GM12878 (cell line): ENCODE measurements around the gene TRIM3. TPM values are rescaled to one million over a fixed set of nuclear protein-coding genes. Genes with fewer than 3 reads are reported as not detected.

Source experiments
- CBX5 ChIP-seq: sonication (generic); IDR thresholded peaks from 2 replicates; pipeline ENCODE4 v1.6.1; 2016; ENCODE audit warnings: low read depth, moderate library complexity, mild to moderate bottlenecking, inconsistent platforms
- CHD1 ChIP-seq: IDR thresholded peaks from 2 replicates; pipeline ENCODE4 v1.6.1; 2012; ENCODE audit warnings: low read depth, low read length, improper control_type of control experiment
- EGR1 ChIP-seq, 2 experiments: IDR thresholded peaks; 1 replicate in 1 of 2; 2 replicates in 1 of 2; pipeline ENCODE4 v1.6.1; 2011 to 2012; ENCODE audit warnings: low read depth in 2 of 2, low read length in 2 of 2, borderline replicate concordance in 1 of 2, mild to moderate bottlenecking in 1 of 2, moderate library complexity in 1 of 2
- FOS ChIP-seq: IDR thresholded peaks from 3 replicates; pipeline ENCODE4 v1.6.1; 2011; ENCODE audit warnings: borderline replicate concordance; ENCODE audit not compliant: insufficient read length; ENCODE audit errors: extremely low read depth
- FOXK2 ChIP-seq: fragments of 450-650 bp; IDR thresholded peaks from 2 replicates; pipeline ENCODE4 v1.6.1; 2017; ENCODE audit warnings: mild to moderate bottlenecking, moderate library complexity
- FOXM1 ChIP-seq: IDR thresholded peaks from 2 replicates; pipeline ENCODE4 v1.6.1; 2012; ENCODE audit warnings: low read depth, mild to moderate bottlenecking, inconsistent platforms, low read length, moderate library complexity
- MEF2A ChIP-seq: IDR thresholded peaks from 2 replicates; pipeline ENCODE4 v1.6.1; 2011; ENCODE audit warnings: low read depth, mild to moderate bottlenecking, low read length, moderate library complexity; ENCODE audit not compliant: insufficient read depth
- NR2C1 ChIP-seq: fragments of 450-650 bp; IDR thresholded peaks from 2 replicates; pipeline ENCODE4 v1.6.1; 2017; ENCODE audit warnings: antibody characterized with exemption, mild to moderate bottlenecking, moderate library complexity
- RCOR1 ChIP-seq: conservative IDR thresholded peaks from 2 replicates; pipeline ENCODE4 v1.6.1; 2012; ENCODE audit warnings: low read depth, low read length, improper control_type of control experiment
- SIX5 ChIP-seq: IDR thresholded peaks from 2 replicates; pipeline ENCODE4 v1.6.1; 2011; ENCODE audit warnings: mild to moderate bottlenecking, low read depth, low read length, moderate library complexity; ENCODE audit not compliant: severe bottlenecking
- YBX1 ChIP-seq: fragments of 450-650 bp; IDR thresholded peaks from 2 replicates; pipeline ENCODE4 v1.6.1; 2016; ENCODE audit warnings: antibody characterized with exemption
- ZNF384 ChIP-seq: IDR thresholded peaks from 2 replicates; pipeline ENCODE4 v1.6.1; 2012; ENCODE audit warnings: low read depth, mild to moderate bottlenecking, low read length, improper control_type of control experiment, borderline replicate concordance
- polyA plus RNA-seq, 11 experiments: library from polyadenylated mRNA; depleted of rRNA in 4 of 11; unstranded in 6 of 11; stranded (reverse) in 5 of 11; fragments of >200 nt; fragmentation: Nextera tagmentation in 4 of 11; fragmentation: Illumina TruSeq in 1 of 11; extraction: Ambion mirVana in 4 of 11; extraction: Trizol in 1 of 11; gene quantifications; 1 replicate in 1 of 11; 2 replicates in 10 of 11; pipeline versions ENCODE4 v1.2.1 to v1.2.3, GENCODE V29; 2011 to 2016; ENCODE audit warnings: inconsistent platforms in 2 of 11, missing spikeins in 2 of 11, low read depth in 1 of 11
- total RNA-seq, 4 experiments: library from RNA; depleted of rRNA in 3 of 4; stranded (reverse); fragments of >200 nt in 3 of 4; fragmentation: Illumina TruSeq in 1 of 4; extraction: Trizol in 1 of 4; gene quantifications; 2 replicates each; pipeline versions ENCODE4 v1.2.1 to v1.2.3, GENCODE V29; 2013 to 2021
- TF ChIP-seq, protein P1 (sequence below): IDR thresholded peaks from 2 replicates; pipeline ENCODE4 v1.6.1; 2011; ENCODE audit warnings: borderline replicate concordance, low read depth, mild to moderate bottlenecking, moderate library complexity, low read length; ENCODE audit not compliant: insufficient read depth, poor library complexity, severe bottlenecking
- TF ChIP-seq, protein P2 (sequence below), 3 experiments: IDR thresholded peaks in 2 of 3; conservative IDR thresholded peaks in 1 of 3; 2 replicates each; pipeline ENCODE4 v1.5.1; 2011; ENCODE audit warnings: low read depth in 3 of 3, low read length in 3 of 3, mild to moderate bottlenecking in 3 of 3, control low read depth in 2 of 3, moderate library complexity in 2 of 3, inconsistent platforms in 1 of 3, mixed read lengths in 1 of 3; ENCODE audit not compliant: control insufficient read depth in 2 of 3, insufficient read depth in 1 of 3; ENCODE audit errors: extremely low read depth in 1 of 3
- TF ChIP-seq, protein P3 (sequence below): IDR thresholded peaks from 2 replicates; pipeline ENCODE4 v1.6.1; 2011; ENCODE audit warnings: low read depth, low read length, improper control_type of control experiment, borderline replicate concordance
- TF ChIP-seq, protein P4 (sequence below): fragments of 150-350 bp; IDR thresholded peaks from 2 replicates; pipeline ENCODE4 v1.6.1; 2014; ENCODE audit warnings: mild to moderate bottlenecking, low read depth, low read length
- TF ChIP-seq, protein P5 (sequence below): fragments of 450-650 bp; IDR thresholded peaks from 2 replicates; pipeline ENCODE4 v1.6.1; 2017; ENCODE audit warnings: antibody characterized with exemption, mild to moderate bottlenecking, moderate library complexity

TRIM3 gene
- total and polyA plus RNA-seq, 10 of the 15 experiments (the other 5 are each of a cell fraction or from before 2014, with no cell fraction given), result 0.34 to 11.8 (median 4.8) TPM

DNA sequence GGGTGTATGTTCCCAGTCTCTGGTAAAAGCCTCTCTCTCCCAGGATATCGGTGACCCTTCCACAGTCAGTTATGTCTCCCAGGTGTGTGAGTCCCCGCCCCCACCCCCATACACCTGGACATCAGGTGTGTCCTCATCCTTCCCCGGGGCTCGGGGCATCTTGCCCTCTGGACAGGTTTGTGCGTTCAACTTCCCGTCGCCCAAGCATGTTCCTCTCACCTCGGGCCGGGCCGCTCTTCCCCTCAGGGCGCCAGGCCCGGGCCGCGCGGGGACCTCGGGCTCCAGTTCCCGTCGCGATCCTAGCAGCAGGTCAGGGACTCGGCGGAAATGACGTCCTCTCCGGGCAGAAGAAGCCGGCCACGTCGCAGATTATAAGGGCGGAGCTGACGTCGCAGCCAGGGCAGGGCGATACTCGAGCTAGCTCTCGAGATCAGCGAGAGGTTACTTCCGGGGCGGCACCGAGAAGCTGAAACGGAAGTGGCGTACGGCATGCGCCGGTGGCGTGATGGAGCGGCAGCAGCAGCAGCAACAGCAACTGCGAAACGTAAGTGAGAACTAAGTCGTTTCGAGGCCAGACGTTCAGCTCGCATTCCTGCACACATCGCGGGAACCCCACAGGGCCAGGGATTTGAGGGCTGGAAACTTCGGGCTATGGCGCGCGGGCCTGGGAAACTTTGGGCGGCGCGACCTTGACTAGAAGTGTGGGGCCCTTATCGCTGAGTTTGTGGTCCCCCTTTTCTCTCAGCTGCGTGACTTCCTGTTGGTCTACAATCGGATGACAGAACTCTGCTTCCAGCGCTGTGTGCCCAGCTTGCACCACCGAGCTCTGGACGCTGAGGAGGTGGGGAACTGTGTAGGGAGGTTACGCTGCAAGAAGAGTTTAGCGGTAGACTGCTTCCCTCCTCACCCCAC, 7.5 kb upstream of the TRIM3 start, which contains the start of the genes ARFIP2 and TIMM10B (continued):
- TF ChIP-seq, protein P1, sequence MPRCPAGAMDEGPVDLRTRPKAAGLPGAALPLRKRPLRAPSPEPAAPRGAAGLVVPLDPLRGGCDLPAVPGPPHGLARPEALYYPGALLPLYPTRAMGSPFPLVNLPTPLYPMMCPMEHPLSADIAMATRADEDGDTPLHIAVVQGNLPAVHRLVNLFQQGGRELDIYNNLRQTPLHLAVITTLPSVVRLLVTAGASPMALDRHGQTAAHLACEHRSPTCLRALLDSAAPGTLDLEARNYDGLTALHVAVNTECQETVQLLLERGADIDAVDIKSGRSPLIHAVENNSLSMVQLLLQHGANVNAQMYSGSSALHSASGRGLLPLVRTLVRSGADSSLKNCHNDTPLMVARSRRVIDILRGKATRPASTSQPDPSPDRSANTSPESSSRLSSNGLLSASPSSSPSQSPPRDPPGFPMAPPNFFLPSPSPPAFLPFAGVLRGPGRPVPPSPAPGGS, result no peak
- TF ChIP-seq CBX5 (no peak), NR2C1 (peak; percentile 77), FOXM1 (no peak), CHD1 (no peak), EGR1 (IDR thresholded peaks at IDR 0.05; ENCODE audit: borderline replicate concordance in 1 of 2, low read depth in 2 of 2, low read length in 2 of 2) (no peak), RCOR1 (0 out of 2 replicates have a peak, but pooled peaks have one; percentile 50), SIX5 (peak; percentile 67), FOS (no peak), ZNF384 (no peak), MEF2A (0 out of 2 replicates have a peak, but pooled peaks have one; percentile 7), FOXK2 (peak; percentile 72; the same call in 1 of the 2 replicates), YBX1 (no peak)
- TF ChIP-seq, protein P2, sequence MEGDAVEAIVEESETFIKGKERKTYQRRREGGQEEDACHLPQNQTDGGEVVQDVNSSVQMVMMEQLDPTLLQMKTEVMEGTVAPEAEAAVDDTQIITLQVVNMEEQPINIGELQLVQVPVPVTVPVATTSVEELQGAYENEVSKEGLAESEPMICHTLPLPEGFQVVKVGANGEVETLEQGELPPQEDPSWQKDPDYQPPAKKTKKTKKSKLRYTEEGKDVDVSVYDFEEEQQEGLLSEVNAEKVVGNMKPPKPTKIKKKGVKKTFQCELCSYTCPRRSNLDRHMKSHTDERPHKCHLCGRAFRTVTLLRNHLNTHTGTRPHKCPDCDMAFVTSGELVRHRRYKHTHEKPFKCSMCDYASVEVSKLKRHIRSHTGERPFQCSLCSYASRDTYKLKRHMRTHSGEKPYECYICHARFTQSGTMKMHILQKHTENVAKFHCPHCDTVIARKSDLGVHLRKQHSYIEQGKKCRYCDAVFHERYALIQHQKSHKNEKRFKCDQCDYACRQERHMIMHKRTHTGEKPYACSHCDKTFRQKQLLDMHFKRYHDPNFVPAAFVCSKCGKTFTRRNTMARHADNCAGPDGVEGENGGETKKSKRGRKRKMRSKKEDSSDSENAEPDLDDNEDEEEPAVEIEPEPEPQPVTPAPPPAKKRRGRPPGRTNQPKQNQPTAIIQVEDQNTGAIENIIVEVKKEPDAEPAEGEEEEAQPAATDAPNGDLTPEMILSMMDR (IDR thresholded peaks at IDR 0.05 in 2 of 3, conservative IDR thresholded peaks at IDR 0.05 in 1 of 3; ENCODE audit: control insufficient read depth in 2 of 3, extremely low read depth in 1 of 3, insufficient read depth in 1 of 3, low read depth in 3 of 3, low read length in 3 of 3), result no peak
- TF ChIP-seq, protein P3, sequence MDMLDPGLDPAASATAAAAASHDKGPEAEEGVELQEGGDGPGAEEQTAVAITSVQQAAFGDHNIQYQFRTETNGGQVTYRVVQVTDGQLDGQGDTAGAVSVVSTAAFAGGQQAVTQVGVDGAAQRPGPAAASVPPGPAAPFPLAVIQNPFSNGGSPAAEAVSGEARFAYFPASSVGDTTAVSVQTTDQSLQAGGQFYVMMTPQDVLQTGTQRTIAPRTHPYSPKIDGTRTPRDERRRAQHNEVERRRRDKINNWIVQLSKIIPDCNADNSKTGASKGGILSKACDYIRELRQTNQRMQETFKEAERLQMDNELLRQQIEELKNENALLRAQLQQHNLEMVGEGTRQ, result no peak
- TF ChIP-seq, protein P4, sequence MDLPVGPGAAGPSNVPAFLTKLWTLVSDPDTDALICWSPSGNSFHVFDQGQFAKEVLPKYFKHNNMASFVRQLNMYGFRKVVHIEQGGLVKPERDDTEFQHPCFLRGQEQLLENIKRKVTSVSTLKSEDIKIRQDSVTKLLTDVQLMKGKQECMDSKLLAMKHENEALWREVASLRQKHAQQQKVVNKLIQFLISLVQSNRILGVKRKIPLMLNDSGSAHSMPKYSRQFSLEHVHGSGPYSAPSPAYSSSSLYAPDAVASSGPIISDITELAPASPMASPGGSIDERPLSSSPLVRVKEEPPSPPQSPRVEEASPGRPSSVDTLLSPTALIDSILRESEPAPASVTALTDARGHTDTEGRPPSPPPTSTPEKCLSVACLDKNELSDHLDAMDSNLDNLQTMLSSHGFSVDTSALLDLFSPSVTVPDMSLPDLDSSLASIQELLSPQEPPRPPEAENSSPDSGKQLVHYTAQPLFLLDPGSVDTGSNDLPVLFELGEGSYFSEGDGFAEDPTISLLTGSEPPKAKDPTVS, result no peak
- TF ChIP-seq, protein P5, sequence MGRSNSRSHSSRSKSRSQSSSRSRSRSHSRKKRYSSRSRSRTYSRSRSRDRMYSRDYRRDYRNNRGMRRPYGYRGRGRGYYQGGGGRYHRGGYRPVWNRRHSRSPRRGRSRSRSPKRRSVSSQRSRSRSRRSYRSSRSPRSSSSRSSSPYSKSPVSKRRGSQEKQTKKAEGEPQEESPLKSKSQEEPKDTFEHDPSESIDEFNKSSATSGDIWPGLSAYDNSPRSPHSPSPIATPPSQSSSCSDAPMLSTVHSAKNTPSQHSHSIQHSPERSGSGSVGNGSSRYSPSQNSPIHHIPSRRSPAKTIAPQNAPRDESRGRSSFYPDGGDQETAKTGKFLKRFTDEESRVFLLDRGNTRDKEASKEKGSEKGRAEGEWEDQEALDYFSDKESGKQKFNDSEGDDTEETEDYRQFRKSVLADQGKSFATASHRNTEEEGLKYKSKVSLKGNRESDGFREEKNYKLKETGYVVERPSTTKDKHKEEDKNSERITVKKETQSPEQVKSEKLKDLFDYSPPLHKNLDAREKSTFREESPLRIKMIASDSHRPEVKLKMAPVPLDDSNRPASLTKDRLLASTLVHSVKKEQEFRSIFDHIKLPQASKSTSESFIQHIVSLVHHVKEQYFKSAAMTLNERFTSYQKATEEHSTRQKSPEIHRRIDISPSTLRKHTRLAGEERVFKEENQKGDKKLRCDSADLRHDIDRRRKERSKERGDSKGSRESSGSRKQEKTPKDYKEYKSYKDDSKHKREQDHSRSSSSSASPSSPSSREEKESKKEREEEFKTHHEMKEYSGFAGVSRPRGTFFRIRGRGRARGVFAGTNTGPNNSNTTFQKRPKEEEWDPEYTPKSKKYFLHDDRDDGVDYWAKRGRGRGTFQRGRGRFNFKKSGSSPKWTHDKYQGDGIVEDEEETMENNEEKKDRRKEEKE, result no peak
